NCI-H1930 (cell line): Measurements from ENCODE around the gene CDH24.

ENCODE experiments used
- DNase-seq, 2 experiments: peaks; one replicate each; lab custom pipeline; 2025; lab: John Stamatoyannopoulos, UW

Gene CDH24

GRCh38 chr14:23045419-23046357 lies 11.6 kb downstream of the CDH24 start:
- no peak for DNase-seq

DNA sequence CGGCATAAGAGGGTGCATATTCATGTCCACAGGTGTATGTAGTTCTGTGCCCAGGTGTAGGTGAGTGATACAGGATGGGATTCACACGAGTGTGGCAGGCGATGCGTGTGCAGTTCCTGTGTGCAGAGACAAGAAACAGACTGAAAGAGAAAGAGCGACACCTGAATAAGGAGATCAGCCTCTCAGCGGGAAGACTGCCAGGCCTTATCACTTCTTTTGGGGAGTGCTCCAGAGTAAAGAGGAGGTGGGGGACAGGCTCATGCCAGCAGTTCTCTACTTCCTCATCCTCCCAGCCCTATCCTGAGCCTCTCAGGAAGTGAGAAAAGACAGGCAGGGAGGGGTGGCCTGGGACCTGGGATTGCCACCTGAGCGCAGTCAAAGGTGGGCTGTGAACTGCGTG lies 12.5 kb downstream of the CDH24 start:
- no peak for DNase-seq

GRCh38 chr14:23043754-23044153 lies 13.6 kb downstream of the CDH24 start:
- no peak for DNase-seq

GRCh38 chr14:23043145-23043544 lies 14.2 kb downstream of the CDH24 start:
- DNase-seq = no peak

DNA sequence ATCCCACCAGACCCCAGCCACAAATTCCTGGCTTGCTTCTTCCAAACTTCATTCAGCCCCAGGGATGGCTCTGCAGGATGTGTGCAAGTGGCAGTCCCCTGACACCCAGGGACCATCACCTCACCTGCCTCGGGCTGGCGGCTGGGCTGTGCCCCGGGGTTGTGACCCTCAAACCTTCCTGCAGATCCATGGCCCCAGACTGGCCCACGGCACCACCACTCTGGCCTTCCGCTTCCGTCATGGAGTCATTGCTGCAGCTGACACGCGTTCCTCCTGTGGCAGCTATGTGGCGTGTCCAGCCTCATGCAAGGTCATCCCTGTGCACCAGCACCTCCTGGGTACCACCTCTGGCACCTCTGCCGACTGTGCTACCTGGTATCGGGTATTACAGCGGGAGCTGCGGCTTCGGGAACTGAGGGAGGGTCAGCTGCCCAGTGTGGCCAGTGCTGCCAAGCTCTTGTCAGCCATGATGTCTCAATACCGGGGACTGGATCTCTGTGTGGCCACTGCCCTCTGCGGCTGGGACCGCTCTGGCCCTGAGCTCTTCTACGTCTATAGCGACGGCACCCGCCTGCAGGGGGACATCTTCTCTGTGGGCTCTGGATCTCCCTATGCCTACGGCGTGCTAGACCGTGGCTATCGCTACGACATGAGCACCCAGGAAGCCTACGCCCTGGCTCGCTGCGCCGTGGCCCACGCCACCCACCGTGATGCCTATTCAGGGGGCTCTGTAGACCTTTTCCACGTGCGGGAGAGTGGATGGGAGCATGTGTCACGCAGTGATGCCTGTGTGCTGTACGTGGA lies 15.0 kb downstream of the CDH24 start, which contains the start of gene PSMB11:
TSS of gene PSMB11 (plus strand) at position 51 of the 804 bp plus-strand sequence. CDS start at position 65, 14 bp downstream.
- DNase-seq = no peak

DNA sequence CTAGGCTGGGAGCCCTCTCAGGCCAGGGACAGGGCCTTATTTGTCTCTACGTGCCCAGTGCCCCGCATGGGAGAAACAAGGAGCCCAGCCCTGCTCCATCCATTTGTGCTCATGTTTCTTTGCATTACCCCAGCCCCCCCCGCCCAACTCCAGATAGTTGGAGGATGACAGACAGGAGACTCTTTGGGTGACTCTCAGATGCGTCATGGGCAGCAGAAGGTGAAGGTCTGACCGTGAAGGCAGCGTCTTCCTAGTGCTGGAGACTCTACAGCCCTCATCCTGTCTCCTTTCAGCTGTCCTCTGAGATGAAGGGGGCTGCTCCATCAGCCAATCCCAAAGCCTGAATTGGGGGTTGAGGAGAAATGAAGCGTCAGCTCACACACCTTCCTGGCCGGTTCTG lies 15.6 kb downstream of the CDH24 start:
- no peak for DNase-seq

GRCh38 chr14:23040100-23040499 lies 17.2 kb downstream of the CDH24 start:
- DNase-seq = no peak

DNA sequence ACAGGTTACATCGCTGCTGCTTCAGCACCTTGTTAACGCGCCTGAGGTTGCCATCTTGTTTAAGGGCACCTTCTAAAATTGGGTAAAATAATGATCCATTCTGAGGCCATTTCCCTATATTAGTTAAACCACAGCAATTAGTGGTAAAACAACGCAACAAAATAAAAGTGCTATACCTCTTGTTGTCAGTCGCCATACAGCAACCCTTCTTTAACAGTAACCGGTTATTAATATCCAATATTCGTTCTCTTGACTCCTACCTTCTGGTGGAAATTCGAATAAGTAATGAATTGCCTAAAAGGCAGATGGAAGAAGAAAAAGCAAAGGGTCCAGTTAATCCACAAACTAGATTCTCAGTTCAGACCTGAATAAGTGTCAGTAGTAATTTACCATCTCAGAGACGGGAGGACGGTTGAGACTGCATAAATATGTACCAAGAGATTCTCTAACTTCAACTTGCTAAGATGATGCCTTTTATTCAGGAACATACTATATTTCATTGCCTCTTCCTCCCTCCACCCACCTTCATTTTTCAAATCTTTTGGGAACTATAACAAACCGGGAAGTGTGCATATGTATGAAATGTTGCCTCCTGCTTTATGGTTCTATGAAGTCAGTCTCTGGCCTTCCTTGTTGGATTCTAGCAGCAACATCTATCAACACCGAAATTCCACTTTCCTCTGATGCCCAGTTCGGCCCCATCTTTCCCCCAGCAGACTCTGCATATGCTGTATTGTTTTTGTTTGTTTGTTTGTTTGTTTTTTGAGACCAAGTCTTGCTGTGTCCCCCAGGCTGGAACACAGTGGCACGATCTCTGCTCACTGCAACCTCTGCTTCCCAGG lies 21.8 kb downstream of the CDH24 start:
- DNase-seq = no peak

DNA sequence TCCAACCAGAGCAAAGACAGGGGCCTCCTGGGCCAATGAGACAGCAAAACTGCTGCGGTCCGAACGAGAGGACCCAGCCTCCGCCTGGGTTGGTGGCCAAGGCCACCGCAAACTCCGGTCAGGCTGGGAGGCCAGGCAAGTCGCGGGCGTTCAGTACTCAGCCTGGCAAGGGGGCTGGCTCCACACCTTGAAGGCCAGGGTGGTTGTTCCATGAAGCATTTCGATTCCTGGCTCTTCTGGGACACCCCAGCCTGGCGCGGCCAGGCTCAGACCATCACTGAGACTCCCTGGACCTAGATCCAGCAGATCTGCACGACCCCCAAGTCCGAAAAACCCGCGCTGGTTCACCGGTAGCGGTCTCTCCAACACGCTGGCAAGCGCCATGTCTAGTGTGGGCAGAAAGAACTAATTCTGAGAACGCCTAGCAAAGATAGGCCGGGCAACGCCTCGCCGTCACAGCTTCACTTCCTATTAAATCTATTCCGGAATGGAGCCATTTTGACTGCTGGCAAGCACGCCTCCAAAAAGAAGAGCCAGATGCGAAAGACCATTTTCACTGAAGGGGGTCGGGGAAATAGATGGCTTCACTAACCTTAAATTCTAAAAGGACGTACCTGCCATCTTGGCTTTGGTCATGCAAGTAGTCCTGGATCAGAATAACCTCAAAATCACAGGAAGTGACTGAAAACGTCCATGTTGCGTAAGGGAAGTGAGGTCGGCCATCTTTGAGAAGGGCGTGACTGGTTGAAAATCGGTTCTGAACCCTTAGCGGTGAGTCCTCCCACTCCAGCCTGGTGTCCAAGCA lies 22.6 kb downstream of the CDH24 start, which contains the start of gene PSMB5:
TSS of gene PSMB5 (minus strand) at position 403 of the 805 bp plus-strand sequence. CDS start at position 384, 19 bp downstream.
- no peak for DNase-seq

- DNase-seq = no peak
Observed at GRCh38 chr14:23033801-23034497, 23.4 kb downstream of the CDH24 start.

DNA sequence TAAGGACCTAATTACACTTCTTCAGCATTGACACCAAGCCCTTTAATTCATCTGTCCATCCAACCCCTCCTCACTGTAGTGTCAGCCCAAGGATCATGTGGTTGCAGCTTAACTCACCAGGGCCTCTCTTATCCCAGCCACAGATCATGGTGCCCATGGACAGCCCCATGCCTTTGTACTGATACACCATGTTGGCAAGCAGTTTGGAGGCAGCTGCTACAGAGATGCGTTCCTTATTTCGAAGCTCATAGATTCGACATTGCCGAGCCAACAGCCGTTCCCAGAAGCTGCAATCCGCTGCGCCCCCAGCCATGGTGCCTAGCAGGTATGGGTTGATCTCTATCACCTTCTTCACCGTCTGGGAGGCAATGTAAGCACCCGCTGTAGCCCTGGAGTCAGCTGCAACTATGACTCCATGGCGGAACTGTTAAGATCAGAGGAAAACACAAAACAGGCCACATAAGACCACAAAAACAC lies 24.0 kb downstream of the CDH24 start:
- DNase-seq = no peak

DNA sequence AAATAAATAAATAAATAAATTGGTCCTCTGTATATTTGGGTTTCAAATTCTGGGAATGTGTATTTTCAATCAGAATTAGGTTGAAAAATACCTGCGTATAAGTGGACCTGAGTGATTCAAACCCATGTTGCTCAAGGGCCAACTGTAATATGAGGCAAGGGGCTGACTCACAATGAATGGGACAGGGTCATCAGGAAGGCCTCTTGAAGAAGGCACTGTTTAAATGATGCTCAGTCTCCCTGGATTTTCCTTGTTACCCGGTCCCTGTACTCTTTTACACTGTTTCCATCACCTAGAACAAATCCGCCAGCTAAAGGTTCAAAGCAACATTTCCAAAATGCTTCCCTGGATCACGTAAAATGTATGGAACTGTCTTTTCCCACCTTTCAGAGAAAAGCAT lies 26.4 kb downstream of the CDH24 start:
- no peak for DNase-seq

GRCh38 chr14:23028799-23029198 lies 28.5 kb downstream of the CDH24 start:
- no peak for DNase-seq

DNA sequence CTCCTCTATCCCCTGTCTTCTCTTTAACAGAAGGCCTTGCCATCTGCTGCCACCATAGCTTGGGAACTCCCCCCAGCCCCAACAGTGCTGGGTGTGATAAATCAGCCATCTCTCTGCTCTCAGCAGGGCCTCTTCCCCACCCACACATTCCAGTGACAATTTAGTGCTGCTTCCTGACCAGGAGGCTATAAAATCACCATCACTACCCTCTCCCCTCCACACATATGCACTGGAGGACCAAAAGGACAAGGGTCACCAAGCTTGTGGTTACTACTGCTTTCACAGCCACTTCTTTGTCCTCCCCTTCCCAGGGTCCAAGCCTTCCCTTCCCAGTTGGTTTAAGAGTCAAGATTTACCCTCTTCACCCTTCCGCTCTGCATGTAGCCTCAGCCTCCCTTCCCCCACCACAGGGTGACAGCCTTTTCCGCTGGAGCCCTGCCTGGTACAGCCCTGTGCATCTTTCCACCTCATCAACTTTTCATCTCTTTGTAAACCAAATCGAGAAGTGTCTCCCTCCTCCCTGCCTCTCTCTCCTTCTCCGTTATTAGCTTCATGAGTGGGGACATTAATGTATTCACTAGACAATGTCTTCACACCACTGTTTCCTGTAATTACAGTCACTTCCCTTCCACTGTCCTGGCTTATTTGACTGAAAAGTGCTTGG lies 32.0 kb downstream of the CDH24 start:
- DNase-seq = no peak

DNA sequence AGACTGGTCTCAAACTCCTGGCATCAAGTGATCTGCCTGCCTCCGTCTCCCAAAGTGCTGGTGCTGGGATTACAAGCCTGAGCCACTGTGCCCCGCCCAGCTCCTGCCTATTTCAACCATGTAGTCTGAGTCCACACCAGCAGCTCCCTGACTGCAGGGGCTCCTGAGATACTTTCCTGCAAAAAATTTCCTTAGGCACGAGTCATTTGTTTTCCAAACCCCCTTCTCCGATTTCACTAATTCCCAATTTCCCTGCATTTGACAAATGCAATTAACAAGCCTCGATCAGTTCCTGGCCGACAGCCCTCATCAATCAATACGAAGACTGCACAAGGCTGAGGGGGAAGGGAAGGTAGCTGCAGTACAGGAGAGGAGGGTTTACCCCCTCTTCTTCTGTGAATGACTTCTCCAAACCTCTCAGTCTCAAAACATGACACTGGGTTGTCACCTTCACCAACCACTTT lies 32.7 kb downstream of the CDH24 start:
- DNase-seq = no peak

DNA sequence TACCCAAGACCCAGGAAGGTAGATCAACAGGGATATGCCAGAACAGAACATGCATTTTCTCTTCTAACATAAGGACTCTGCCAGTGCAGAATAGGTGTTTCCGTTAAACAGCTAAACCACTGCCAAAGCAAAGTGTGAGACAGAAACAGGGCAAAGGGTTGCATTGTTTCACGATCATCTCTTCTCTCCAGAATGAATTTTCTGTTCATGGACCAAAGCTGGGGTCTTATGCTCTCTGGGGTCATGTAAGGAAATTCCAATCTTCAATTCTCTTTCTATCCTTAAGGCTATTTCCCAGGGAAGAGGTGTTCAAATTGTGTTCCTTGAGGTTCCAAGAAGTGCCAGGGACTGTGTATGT lies 33.5 kb downstream of the CDH24 start:
- DNase-seq = no peak

- DNase-seq = no peak
Observed at GRCh38 chr14:23023022-23023794, 34.1 kb downstream of the CDH24 start.

GRCh38 chr14:23021889-23022442 lies 35.4 kb downstream of the CDH24 start:
- DNase-seq = no peak

DNA sequence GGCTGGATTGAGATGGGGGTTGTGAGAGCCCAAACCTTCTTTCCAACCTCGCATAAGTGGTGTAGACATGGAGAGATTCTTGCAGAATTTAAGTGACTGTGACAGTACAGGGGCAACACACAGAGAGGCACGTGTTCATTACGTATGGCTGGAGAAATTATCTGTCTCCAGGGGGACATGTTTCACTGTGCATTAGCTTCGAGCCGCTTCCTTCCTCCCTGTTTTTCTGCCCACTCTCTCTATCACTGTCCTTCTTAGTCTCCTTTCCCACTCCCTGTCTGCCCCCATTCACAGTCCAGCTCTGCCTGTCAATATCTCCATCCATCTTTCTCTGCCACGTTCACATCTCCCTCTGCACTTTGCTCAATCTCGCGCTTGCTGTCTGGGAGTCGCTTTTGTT lies 35.9 kb downstream of the CDH24 start:
- no peak for DNase-seq
